Stimulated activated CD8-positive, alpha-beta memory T cell treated with anti-CD3 and anti-CD28 coated beads, Interleukin-7, amount 100 ng/mL, for 1 hour (primary cell): ENCODE data around the gene CDH23.
A peak's percentile ranks its signal among the peaks of the same experiment; 100 is the strongest.

Source experiments
- DNase-seq, 2 donors: peaks; one replicate each; pipeline ENCODE4 v3.0.0-alpha.2; 2020; ENCODE audit warnings: low read depth in 2 of 2

CDH23 gene

GRCh38 chr10:71756311-71757191 lies 359.8 kb downstream of the CDH23 start:
- DNase-seq: no peak

GRCh38 chr10:71757399-71757922 lies 360.7 kb downstream of the CDH23 start:
- no peak for DNase-seq

- no peak for DNase-seq
Measured at GRCh38 chr10:71761105-71761511, 364.4 kb downstream of the CDH23 start.

GRCh38 chr10:71761541-71762113 lies 364.9 kb downstream of the CDH23 start:
- DNase-seq: no peak

- DNase-seq: no peak
Measured at GRCh38 chr10:71762324-71762723, 365.6 kb downstream of the CDH23 start.

- DNase-seq: no peak
Measured at GRCh38 chr10:71763352-71764127, 366.8 kb downstream of the CDH23 start.

- DNase-seq: no peak
Measured at GRCh38 chr10:71765176-71765904, 368.6 kb downstream of the CDH23 start.

GRCh38 chr10:71765906-71766716 lies 369.4 kb downstream of the CDH23 start:
- no peak for DNase-seq

- DNase-seq: no peak
Measured at GRCh38 chr10:71766717-71767419, 370.1 kb downstream of the CDH23 start.

GRCh38 chr10:71767420-71768035 lies 370.8 kb downstream of the CDH23 start:
- DNase-seq: no peak

GRCh38 chr10:71769279-71769823 lies 372.6 kb downstream of the CDH23 start:
- no peak for DNase-seq

- no peak for DNase-seq
Measured at GRCh38 chr10:71770255-71770654, 373.5 kb downstream of the CDH23 start.

GRCh38 chr10:71770789-71771188 lies 374.1 kb downstream of the CDH23 start:
- no peak for DNase-seq

- no peak for DNase-seq
Measured at GRCh38 chr10:71771204-71771603, 374.5 kb downstream of the CDH23 start.

GRCh38 chr10:71771821-71772617 lies 375.3 kb downstream of the CDH23 start:
- DNase-seq: no peak

GRCh38 chr10:71772832-71773220 lies 376.1 kb downstream of the CDH23 start:
- DNase-seq: no peak

GRCh38 chr10:71773221-71773971 lies 376.7 kb downstream of the CDH23 start, which contains the start of gene VSIR:
TSS of gene VSIR (minus strand) at chr10:71773520. CDS start at chr10:71773439, 81 bp downstream.
- peak; percentile 88 to 89 for DNase-seq
